Measurements from ENCODE around the gene PLSCR5. TPM values are rescaled to one million over a fixed set of nuclear protein-coding genes. Genes with fewer than 3 reads are reported as not detected.

Gene PLSCR5
- total RNA-seq, 3 donors from 2014 or later (not counting 1 experiment from before 2014, with no cell fraction given) = not detected

GRCh38 chr3:146557745-146558144, 47.4 kb downstream of the PLSCR5 start:
- H3K9me3 ChIP-seq (ENCODE audit: control insufficient read depth, insufficient read depth, low read length) = no peaks in the 10 kb centered on the region
- Mint-ChIP-seq H3K36me3 (peaks cover 3% of the 10 kb centered on the region), H3K27me3 (ENCODE audit: low read depth in 2 of 2) (peaks cover 0 to 3% of the 10 kb centered on the region in 2 donors), H3K4me3 (no peak overlapping the region), H3K4me1 (peaks cover 7 to 15% of the 10 kb centered on the region in 2 donors), H3K27ac (no peak overlapping the region), H3K9me3 (no peaks in the 10 kb centered on the region)
- H3K27ac ChIP-seq (ENCODE audit: low read length) = no peak overlapping the region
- no peaks in the 10 kb centered on the region for H3K4me1 ChIP-seq (ENCODE audit: control insufficient read depth, insufficient read depth, low read length)
- H3K36me3 ChIP-seq (ENCODE audit: control insufficient read depth, insufficient read depth, low read length) = no peaks in the 10 kb centered on the region
- no peak for TF ChIP-seq CTCF (IDR thresholded peaks at IDR 0.05)
- WGBS (ENCODE audit: insufficient coverage) = 58% methylated on average over 3 of the region's 4 CpGs
- intact Hi-C loops (cut with micrococcal nuclease) = no loop called here
- no peak for ATAC-seq
- no peaks in the 10 kb centered on the region for H3K27me3 ChIP-seq (ENCODE audit: control insufficient read depth, insufficient read depth, low read length)
- no peak for DNase-seq
- H3K4me3 ChIP-seq (ENCODE audit: low read length) = no peak overlapping the region

GRCh38 chr3:146555311-146555710, 49.8 kb downstream of the PLSCR5 start:
- no peaks in the 10 kb centered on the region for H3K36me3 Mint-ChIP-seq
- H3K27ac ChIP-seq (ENCODE audit: low read length) = no peak overlapping the region
- no peak overlapping the region for H3K4me3 ChIP-seq (ENCODE audit: low read length)
- no peaks in the 10 kb centered on the region for H3K9me3 Mint-ChIP-seq
- no peak overlapping the region for H3K4me3 Mint-ChIP-seq
- WGBS (ENCODE audit: insufficient coverage) = 100% methylated on average over 3 of the region's 3 CpGs
- no peak for ATAC-seq
- no peaks in the 10 kb centered on the region for H3K4me1 ChIP-seq (ENCODE audit: control insufficient read depth, insufficient read depth, low read length)
- TF ChIP-seq CTCF (IDR thresholded peaks at IDR 0.05) = no peak
- H3K4me1 Mint-ChIP-seq = peaks cover 17 to 19% of the 10 kb centered on the region in 2 donors
- intact Hi-C loops (cut with micrococcal nuclease) = no loop called here
- H3K27me3 ChIP-seq (ENCODE audit: control insufficient read depth, insufficient read depth, low read length) = no peaks in the 10 kb centered on the region
- DNase-seq = no peak
- no peaks in the 10 kb centered on the region for H3K27me3 Mint-ChIP-seq (ENCODE audit: low read depth in 2 of 2)
- H3K27ac Mint-ChIP-seq = no peak overlapping the region
- no peaks in the 10 kb centered on the region for H3K9me3 ChIP-seq (ENCODE audit: control insufficient read depth, insufficient read depth, low read length)
- H3K36me3 ChIP-seq (ENCODE audit: control insufficient read depth, insufficient read depth, low read length) = no peaks in the 10 kb centered on the region

- TF ChIP-seq CTCF (IDR thresholded peaks at IDR 0.05) = no peak
- no peak overlapping the region for H3K27ac ChIP-seq (ENCODE audit: low read length)
- 51% methylated on average over 6 of the region's 7 CpGs for WGBS (ENCODE audit: insufficient coverage)
- Mint-ChIP-seq H3K36me3 (no peaks in the 10 kb centered on the region), H3K4me3 (no peak overlapping the region), H3K4me1 (peaks cover 21 to 25% of the 10 kb centered on the region in 2 donors), H3K9me3 (no peaks in the 10 kb centered on the region), H3K27me3 (ENCODE audit: low read depth in 2 of 2) (no peaks in the 10 kb centered on the region), H3K27ac (no peak overlapping the region)
- no peak overlapping the region for H3K4me3 ChIP-seq (ENCODE audit: low read length)
- H3K36me3 ChIP-seq (ENCODE audit: control insufficient read depth, insufficient read depth, low read length) = no peaks in the 10 kb centered on the region
- ATAC-seq = peak in 2 of 3 donors; percentile 33 to 57
- no peaks in the 10 kb centered on the region for H3K27me3 ChIP-seq (ENCODE audit: control insufficient read depth, insufficient read depth, low read length)
- intact Hi-C loops (cut with micrococcal nuclease) = no loop called here
- H3K4me1 ChIP-seq (ENCODE audit: control insufficient read depth, insufficient read depth, low read length) = no peaks in the 10 kb centered on the region
- DNase-seq = no peak
- H3K9me3 ChIP-seq (ENCODE audit: control insufficient read depth, insufficient read depth, low read length) = no peaks in the 10 kb centered on the region
Measured at GRCh38 chr3:146554151-146554760, 50.9 kb downstream of the PLSCR5 start.

All from natural killer cell (primary cell).